ENCODE results near the gene RGS7.

GRCh38 chr1:241157435-241157834 is 199.6 kb downstream of the RGS7 start:
- TF ChIP-seq POLR2AphosphoS5 (IDR thresholded peaks at IDR 0.05) (no peak), POLR2A (IDR thresholded peaks at IDR 0.05; ENCODE audit: low read depth) (no peak), CTCF (IDR thresholded peaks at IDR 0.05) (no peak), EP300 (IDR thresholded peaks at IDR 0.05) (no peak)

All from esophagus muscularis mucosa (tissue), 4 donors.